Gastroesophageal sphincter (tissue), 4 donors: ENCODE data around the gene USP47. TPM values are rescaled to one million over a fixed set of nuclear protein-coding genes. Genes with fewer than 3 reads are reported as not detected.

Experiments used
- ATAC-seq: fragments of 150-250 bp; one replicate; pipeline ENCODE4 v1.9.1; 2016; ENCODE audit warnings: mild to moderate bottlenecking, moderate library complexity
- H3K27ac ChIP-seq, 4 donors: fragments of 200-600 bp; sonication (generic) in 3 of 4; 1 replicate in 3 of 4; 2 replicates in 1 of 4; pipeline ENCODE4 v1.5.1; 2016 to 2019
- H3K27me3 ChIP-seq: fragments of 200-600 bp; sonication (generic); one replicate; pipeline ENCODE4 v1.5.1; 2019
- H3K36me3 ChIP-seq, 2 donors: fragments of 200-600 bp; sonication (generic); one replicate each; pipeline ENCODE4 v1.5.1; 2019; ENCODE audit warnings: control low read depth in 1 of 2
- H3K4me1 ChIP-seq, 3 donors: fragments of 200-600 bp; sonication (generic); 1 replicate in 2 of 3; 2 replicates in 1 of 3; pipeline ENCODE4 v1.5.1; 2016 to 2019; ENCODE audit warnings: control low read depth in 2 of 3
- H3K4me3 ChIP-seq, 2 donors: fragments of 200-600 bp; sonication (generic); one replicate each; pipeline ENCODE4 v1.5.1; 2019; ENCODE audit warnings: mild to moderate bottlenecking in 1 of 2, moderate library complexity in 1 of 2
- H3K9me3 ChIP-seq, 3 donors: fragments of 200-600 bp; sonication (generic); one replicate each; pipeline ENCODE4 v1.5.1; 2017 to 2019; ENCODE audit warnings: control low read depth in 2 of 3
- EP300 ChIP-seq: sonication (generic); formaldehyde crosslinking; IDR thresholded peaks from one replicate; pipeline ENCODE4 v1.6.1; 2017; ENCODE audit warnings: antibody characterized with exemption, mild to moderate bottlenecking
- POLR2A ChIP-seq, 2 donors: fragments of 450-650 bp; IDR thresholded peaks; one replicate each; pipeline ENCODE4 v1.6.1; 2017; ENCODE audit warnings: antibody characterized with exemption in 2 of 2, mild to moderate bottlenecking in 2 of 2, moderate library complexity in 1 of 2
- POLR2AphosphoS5 ChIP-seq: sonication (generic); formaldehyde crosslinking; IDR thresholded peaks from one replicate; pipeline ENCODE4 v1.6.1; 2017; ENCODE audit warnings: antibody characterized with exemption
- WGBS, 2 donors: methylation state at CpG; one replicate each; pipeline ENCODE4 v1.1.5; 2018; ENCODE audit warnings: low coverage in 1 of 2; 5-methylcytosine and 5-hydroxymethylcytosine counted together
- total RNA-seq, 4 donors: library from RNA; depleted of rRNA; stranded (reverse); fragments of >200 nt; gene quantifications; one replicate each; pipeline ENCODE4 v1.1.0, GENCODE V29; 2016
- TF ChIP-seq, protein P1 (sequence below), 4 experiments: fragments of 200-600 bp in 2 of 4; fragments of 450-650 bp in 2 of 4; sonication (generic) in 1 of 4; IDR thresholded peaks; one replicate each; pipeline ENCODE4 v1.5.1; 2017 to 2019; ENCODE audit warnings: antibody characterized with exemption in 4 of 4, mild to moderate bottlenecking in 2 of 4, moderate library complexity in 2 of 4

USP47 gene
- total RNA-seq, 4 donors from 2014 or later: 84.7 to 156 (median 115) TPM

GRCh38 chr11:11952036-11952435 lies 110.3 kb downstream of the USP47 start:
- no peak overlapping the region for H3K4me3 ChIP-seq
- peaks cover 6 to 88% of the 10 kb centered on the region in 2 donors for H3K36me3 ChIP-seq
- no peaks in the 10 kb centered on the region for H3K4me1 ChIP-seq
- no peaks in the 10 kb centered on the region for H3K9me3 ChIP-seq
- TF ChIP-seq POLR2A (IDR thresholded peaks at IDR 0.05) (no peak), POLR2AphosphoS5 (no peak), EP300 (no peak)
- TF ChIP-seq, protein P1, sequence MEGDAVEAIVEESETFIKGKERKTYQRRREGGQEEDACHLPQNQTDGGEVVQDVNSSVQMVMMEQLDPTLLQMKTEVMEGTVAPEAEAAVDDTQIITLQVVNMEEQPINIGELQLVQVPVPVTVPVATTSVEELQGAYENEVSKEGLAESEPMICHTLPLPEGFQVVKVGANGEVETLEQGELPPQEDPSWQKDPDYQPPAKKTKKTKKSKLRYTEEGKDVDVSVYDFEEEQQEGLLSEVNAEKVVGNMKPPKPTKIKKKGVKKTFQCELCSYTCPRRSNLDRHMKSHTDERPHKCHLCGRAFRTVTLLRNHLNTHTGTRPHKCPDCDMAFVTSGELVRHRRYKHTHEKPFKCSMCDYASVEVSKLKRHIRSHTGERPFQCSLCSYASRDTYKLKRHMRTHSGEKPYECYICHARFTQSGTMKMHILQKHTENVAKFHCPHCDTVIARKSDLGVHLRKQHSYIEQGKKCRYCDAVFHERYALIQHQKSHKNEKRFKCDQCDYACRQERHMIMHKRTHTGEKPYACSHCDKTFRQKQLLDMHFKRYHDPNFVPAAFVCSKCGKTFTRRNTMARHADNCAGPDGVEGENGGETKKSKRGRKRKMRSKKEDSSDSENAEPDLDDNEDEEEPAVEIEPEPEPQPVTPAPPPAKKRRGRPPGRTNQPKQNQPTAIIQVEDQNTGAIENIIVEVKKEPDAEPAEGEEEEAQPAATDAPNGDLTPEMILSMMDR (IDR thresholded peaks at IDR 0.05): no peak
- no peaks in the 10 kb centered on the region for H3K27me3 ChIP-seq
- H3K27ac ChIP-seq: no peak overlapping the region
- no peak for ATAC-seq

- ATAC-seq: no peak
- H3K27me3 ChIP-seq: no peaks in the 10 kb centered on the region
- TF ChIP-seq POLR2AphosphoS5 (no peak), POLR2A (IDR thresholded peaks at IDR 0.05) (no peak)
- TF ChIP-seq, protein P1 (IDR thresholded peaks at IDR 0.05): no peak
- peaks cover 6 to 75% of the 10 kb centered on the region in 2 donors for H3K36me3 ChIP-seq
- H3K4me1 ChIP-seq: no peaks in the 10 kb centered on the region
- no peaks in the 10 kb centered on the region for H3K9me3 ChIP-seq
- no peak overlapping the region for H3K27ac ChIP-seq
- 76 to 82% methylated on average over 3 to 5 of the region's 5 CpGs for WGBS, 2 donors
- no peak overlapping the region for H3K4me3 ChIP-seq
Observed at GRCh38 chr11:11956006-11956405, 114.2 kb downstream of the USP47 start.

DNA sequence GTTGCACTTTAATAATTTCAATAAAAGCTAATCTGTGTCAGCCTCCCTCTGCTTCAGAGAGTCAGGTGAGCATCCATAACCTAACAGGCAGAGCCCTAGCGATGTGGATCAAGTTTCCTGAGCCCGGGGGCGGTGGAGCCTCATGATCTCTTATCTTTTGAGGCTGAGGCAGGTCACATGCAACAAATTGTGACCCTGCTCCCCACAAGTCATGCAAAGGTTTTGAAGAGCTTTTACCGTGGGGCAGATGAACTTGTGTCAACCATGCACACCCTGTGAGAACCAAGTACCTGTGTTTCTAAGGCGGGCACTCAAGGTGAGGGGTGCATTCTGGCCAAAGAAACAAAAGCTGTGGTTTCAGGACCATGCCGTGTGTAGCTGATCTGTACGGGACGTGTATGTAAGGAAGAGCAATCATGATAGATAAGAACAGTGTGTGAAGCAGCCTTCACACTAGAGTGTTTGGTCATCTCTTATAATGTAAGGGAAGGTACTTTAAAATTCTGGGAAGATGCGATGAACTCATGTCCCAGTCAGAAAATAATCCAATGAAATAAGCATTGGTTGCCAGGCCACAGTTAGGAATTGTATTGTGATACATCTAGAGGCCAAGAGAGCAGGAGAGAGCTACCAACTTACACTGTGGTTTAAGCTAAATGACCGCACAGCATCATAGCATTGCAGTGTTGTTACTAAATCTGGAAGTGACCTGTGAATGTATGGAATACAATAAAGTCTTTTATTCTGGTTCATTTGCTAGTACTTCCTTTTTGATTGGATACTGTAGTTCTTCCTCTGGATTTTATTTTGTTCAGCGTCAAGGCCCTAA lies 116.8 kb downstream of the USP47 start:
- Histone ChIP-seq H3K27ac (no peak overlapping the region), H3K27me3 (no peaks in the 10 kb centered on the region), H3K36me3 (peaks cover 6 to 49% of the 10 kb centered on the region in 2 donors), H3K9me3 (no peaks in the 10 kb centered on the region), H3K4me3 (no peak overlapping the region), H3K4me1 (peaks cover 0 to 11% (median 1%) of the 10 kb centered on the region in 3 donors)
- TF ChIP-seq POLR2A (IDR thresholded peaks at IDR 0.05): no peak
- TF ChIP-seq, protein P1 (IDR thresholded peaks at IDR 0.05): no peak
- TF ChIP-seq POLR2AphosphoS5: no peak
- WGBS, 2 donors: 82 to 94% methylated on average over 4 to 9 of the region's 11 CpGs
- no peak for ATAC-seq

GRCh38 chr11:11959601-11960000 lies 117.8 kb downstream of the USP47 start:
- H3K4me3 ChIP-seq: no peak overlapping the region
- no peak overlapping the region for H3K27ac ChIP-seq
- no peaks in the 10 kb centered on the region for H3K27me3 ChIP-seq
- H3K36me3 ChIP-seq: peaks cover 6 to 39% of the 10 kb centered on the region in 2 donors
- no peak for TF ChIP-seq EP300
- TF ChIP-seq POLR2AphosphoS5: no peak
- no peak for TF ChIP-seq POLR2A (IDR thresholded peaks at IDR 0.05)
- TF ChIP-seq, protein P1 (IDR thresholded peaks at IDR 0.05): no peak
- no peak for ATAC-seq
- no peaks in the 10 kb centered on the region for H3K9me3 ChIP-seq
- peaks cover 0 to 21% (median 3%) of the 10 kb centered on the region in 3 donors for H3K4me1 ChIP-seq

DNA sequence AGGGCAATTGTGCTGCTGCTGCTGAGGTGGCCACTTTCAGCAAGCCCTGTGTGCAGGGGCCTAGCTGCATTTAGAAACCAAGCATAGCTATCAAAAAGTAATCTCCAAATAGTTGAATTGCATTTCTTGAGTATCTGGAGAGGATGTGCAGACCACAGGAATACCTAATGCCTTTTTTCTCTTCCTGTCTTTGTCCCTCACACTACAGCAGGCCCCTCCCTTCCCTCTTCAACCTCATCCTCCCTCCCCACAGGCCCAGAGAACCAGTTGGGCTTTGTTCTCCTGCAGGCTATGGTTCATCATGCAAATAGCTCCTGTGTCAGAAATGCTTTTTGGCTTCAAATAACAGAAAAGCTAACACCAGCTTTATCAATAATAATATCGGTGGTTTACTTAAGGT lies 118.9 kb downstream of the USP47 start:
- Histone ChIP-seq H3K36me3 (peaks cover 6 to 34% of the 10 kb centered on the region in 2 donors), H3K4me1 (peaks cover 0 to 28% (median 3%) of the 10 kb centered on the region in 3 donors), H3K27me3 (no peaks in the 10 kb centered on the region), H3K27ac (no peak overlapping the region), H3K4me3 (no peak overlapping the region), H3K9me3 (no peaks in the 10 kb centered on the region)
- no peak for ATAC-seq
- WGBS, 2 donors: 89% methylated on average over 1 of the region's 1 CpG; no CpG with 5 or more reads in 1 of the 2 donors
- no peak for TF ChIP-seq EP300
